Activated naive CD4-positive, alpha-beta T cell treated with anti-CD3 and anti-CD28 coated beads, Interleukin-2, amount 50 U/mL, for 24 hours (primary cell): ENCODE results near the gene LEMD2.

ENCODE experiments used
- H3K27ac Mint-ChIP-seq: one replicate; pipeline ENCODE4 v1.8.0; 2021; ENCODE audit warnings: mild to moderate bottlenecking, mixed read lengths
- H3K27me3 Mint-ChIP-seq: one replicate; pipeline ENCODE4 v1.8.0; 2021; ENCODE audit warnings: mixed read lengths
- H3K36me3 Mint-ChIP-seq: one replicate; pipeline ENCODE4 v1.8.0; 2021; ENCODE audit warnings: mixed read lengths
- H3K4me1 Mint-ChIP-seq: one replicate; pipeline ENCODE4 v1.8.0; 2021; ENCODE audit warnings: mixed read lengths
- H3K4me3 Mint-ChIP-seq: one replicate; pipeline ENCODE4 v1.8.0; 2021; ENCODE audit warnings: mild to moderate bottlenecking, mixed read lengths
- H3K9me3 Mint-ChIP-seq: one replicate; pipeline ENCODE4 v1.8.0; 2021; ENCODE audit warnings: mixed read lengths

The LEMD2 gene

DNA sequence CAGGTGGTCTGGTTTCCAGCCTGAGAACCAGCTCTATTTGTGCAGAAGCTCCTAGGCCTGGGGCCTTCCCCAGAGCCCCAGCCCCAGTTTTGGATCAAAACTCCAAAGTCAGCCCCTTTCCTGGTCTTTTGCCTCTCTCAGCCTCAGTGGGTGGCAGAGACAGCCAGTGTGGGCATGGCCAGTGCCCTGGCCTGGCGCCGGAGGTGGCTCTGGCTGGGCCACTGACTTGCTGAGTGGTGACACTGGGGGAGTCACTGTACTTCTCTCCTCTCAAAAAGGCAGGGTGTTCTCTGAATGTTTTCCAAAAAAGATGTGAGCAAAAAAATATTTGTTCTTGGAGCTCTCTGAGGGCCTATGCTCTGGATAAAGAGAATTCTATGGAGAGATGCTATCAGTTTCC, 34.9 kb upstream of the LEMD2 start:
- Mint-ChIP-seq H3K36me3 (no peaks in the 10 kb centered on the region), H3K4me3 (no peak overlapping the region), H3K27me3 (no peaks in the 10 kb centered on the region), H3K4me1 (peaks cover 5% of the 10 kb centered on the region), H3K9me3 (no peaks in the 10 kb centered on the region), H3K27ac (no peak overlapping the region)

DNA sequence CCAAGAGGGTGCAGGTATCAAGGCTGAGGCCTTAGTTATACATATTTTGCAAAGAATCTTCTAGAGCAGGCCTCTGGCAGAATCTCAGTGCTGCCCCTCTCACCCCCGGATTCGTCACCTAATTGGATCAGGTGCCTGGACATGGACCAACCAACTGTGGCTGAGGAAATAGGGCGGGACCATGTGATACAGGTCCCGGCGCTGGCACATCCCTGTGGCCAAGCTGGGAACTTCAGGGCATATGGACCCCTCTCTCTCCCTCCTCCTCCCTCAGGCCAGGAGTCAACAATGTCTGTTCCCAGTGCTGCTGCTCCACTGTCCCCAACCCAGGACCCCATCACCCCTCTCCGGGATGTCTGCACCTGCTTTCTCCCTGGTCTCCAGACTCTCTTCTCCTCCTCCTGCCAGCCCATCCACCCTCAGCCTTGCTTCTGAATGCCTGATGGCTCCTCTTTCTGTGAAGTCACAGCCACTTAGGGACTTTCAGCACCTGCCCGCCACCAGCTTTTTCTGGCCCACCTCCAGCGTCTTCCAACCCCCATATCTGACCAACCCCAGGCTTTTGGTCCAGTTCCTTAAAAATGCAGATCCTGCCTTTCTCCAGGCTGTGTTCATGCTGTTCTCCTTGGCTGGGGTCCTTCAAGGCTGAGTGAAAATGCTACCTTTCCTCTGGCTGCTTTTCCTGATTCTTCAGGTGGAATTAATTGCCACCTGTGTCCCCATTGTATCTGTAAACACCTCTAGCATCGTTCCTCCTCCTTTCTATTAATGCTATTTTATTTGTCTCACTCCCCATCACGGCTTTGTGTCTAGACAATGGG, 33.9 kb upstream of the LEMD2 start:
- Mint-ChIP-seq H3K4me1 (peaks cover 5% of the 10 kb centered on the region), H3K27ac (no peak overlapping the region), H3K36me3 (no peaks in the 10 kb centered on the region), H3K4me3 (no peak overlapping the region), H3K9me3 (no peaks in the 10 kb centered on the region), H3K27me3 (no peaks in the 10 kb centered on the region)

DNA sequence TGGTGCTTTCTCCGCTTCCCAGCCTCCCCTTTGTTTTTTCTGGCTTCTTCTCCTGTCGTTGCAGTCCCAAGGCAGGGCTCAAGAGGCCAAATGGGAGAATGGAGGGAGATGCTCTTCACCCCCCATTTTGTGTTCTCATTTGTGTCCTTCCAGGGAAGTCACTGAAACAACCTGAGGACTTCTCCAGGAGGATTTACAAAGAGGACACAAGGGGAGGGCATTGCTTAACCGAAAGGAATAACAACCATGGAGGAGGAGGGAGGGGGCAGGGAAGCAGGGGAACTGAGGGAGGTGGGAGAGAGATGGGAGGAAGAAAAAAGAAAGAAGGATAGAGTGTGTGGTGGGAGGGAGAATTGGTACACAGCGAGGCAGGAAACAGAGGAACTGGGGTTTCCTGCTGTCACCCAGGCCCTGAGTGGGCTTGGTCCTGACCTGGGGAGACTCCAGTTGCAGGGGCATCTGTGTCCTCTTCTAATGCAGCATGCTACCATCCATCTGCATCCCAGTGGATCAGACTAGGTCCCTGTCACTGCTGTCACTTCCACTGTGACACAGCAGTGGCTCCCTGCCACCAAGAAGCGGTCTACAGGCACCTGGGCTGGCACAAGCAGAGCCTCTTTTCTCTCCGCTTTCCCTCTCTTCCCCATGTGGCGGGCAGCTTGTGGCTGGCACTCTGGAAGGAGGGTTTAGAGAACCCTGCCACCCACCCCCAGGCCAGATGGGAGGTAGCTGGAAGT, 32.0 kb upstream of the LEMD2 start:
- no peaks in the 10 kb centered on the region for H3K36me3 Mint-ChIP-seq
- peaks cover 5% of the 10 kb centered on the region for H3K4me1 Mint-ChIP-seq
- H3K27ac Mint-ChIP-seq = no peak overlapping the region
- no peaks in the 10 kb centered on the region for H3K27me3 Mint-ChIP-seq
- no peak overlapping the region for H3K4me3 Mint-ChIP-seq
- H3K9me3 Mint-ChIP-seq = no peaks in the 10 kb centered on the region

DNA sequence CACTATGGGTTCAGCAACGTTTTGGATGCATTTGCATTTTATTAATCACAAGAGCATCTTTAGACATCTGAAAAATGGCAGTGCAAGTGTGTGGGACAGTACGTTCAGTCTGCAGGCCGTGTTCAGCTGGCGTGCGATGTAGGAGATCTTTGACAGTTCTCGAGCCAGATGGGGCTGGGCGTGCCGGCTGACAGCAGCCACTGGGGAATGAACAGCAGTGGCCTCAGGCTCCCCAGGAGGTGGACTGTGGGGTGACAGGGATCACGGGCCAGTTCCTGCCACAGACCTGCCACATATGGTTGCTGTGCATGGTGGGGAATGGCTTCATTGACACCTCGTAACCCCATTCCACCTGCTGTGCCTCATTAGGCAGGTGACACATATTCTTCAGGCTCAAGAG, 31.3 kb upstream of the LEMD2 start:
- Mint-ChIP-seq H3K4me1 (peaks cover 5% of the 10 kb centered on the region), H3K36me3 (no peaks in the 10 kb centered on the region), H3K9me3 (no peaks in the 10 kb centered on the region), H3K27me3 (peaks cover 3% of the 10 kb centered on the region), H3K4me3 (no peak overlapping the region), H3K27ac (no peak overlapping the region)

DNA sequence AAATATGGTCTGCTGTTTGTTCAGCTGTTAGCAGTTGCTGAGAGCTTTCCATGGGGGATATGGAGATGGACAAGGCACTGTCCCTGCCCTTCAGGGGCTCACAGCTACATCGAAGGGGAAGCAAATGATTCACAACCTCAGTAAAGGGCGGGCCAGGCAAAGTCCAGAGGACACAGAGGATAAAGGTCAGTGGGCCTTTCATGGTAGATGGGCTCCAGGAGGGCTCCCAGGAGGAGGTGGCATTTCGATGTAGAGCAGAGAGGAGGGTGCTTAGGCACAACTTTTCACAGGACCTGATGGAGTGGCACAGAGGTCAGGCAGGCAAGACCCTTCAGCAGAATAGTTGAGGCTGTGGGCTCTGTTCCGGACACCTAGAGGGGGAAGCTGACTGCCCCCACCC, 30.1 kb upstream of the LEMD2 start:
- H3K36me3 Mint-ChIP-seq = no peaks in the 10 kb centered on the region
- no peak overlapping the region for H3K27ac Mint-ChIP-seq
- peaks cover 5% of the 10 kb centered on the region for H3K4me1 Mint-ChIP-seq
- no peaks in the 10 kb centered on the region for H3K9me3 Mint-ChIP-seq
- H3K27me3 Mint-ChIP-seq = peaks cover 7% of the 10 kb centered on the region
- H3K4me3 Mint-ChIP-seq = no peak overlapping the region

DNA sequence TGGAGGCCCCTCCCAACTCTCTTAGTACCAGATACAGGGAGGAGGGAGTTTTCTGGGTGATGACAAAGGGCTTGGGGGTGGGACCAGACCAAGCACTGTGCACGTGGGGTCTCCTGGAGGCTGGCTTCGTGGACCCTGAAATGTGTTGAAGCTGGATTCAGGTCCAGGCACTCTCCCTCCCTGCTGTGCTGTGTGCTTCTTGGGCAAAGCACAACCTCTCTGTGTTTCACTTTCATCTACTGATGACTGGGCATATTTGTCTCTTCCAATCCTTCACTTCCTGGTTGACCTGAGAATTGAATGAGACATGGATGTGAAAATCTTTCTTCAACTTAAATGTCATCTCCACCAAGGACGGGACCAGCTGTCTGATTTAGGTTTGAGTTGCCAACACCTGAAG, 29.4 kb upstream of the LEMD2 start:
- Mint-ChIP-seq H3K4me1 (peaks cover 5% of the 10 kb centered on the region), H3K27ac (no peak overlapping the region), H3K4me3 (no peak overlapping the region), H3K27me3 (peaks cover 10% of the 10 kb centered on the region), H3K36me3 (no peaks in the 10 kb centered on the region), H3K9me3 (no peaks in the 10 kb centered on the region)

DNA sequence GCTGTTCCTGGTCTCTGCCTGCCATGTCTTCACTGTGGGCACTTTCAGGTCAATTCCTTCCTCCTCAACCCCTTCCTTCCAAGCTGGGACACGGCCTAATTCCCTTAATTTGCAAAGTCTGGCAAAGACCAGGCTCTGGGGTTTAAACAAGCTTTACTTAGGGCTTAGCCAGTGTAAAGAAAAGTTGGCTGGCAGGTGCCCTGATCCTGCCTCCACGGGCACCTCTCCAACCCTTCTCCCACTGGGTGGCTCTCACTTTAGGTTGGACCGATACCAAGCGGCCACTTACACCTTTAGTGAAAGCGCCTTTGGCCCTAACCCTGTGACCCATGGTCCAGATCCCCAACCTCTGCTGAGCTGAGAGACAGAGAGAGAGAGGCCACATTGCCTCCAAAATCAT, 28.6 kb upstream of the LEMD2 start:
- peaks cover 5% of the 10 kb centered on the region for H3K4me1 Mint-ChIP-seq
- H3K9me3 Mint-ChIP-seq = no peaks in the 10 kb centered on the region
- peaks cover 10% of the 10 kb centered on the region for H3K27me3 Mint-ChIP-seq
- no peaks in the 10 kb centered on the region for H3K36me3 Mint-ChIP-seq
- no peak overlapping the region for H3K27ac Mint-ChIP-seq
- no peak overlapping the region for H3K4me3 Mint-ChIP-seq

DNA sequence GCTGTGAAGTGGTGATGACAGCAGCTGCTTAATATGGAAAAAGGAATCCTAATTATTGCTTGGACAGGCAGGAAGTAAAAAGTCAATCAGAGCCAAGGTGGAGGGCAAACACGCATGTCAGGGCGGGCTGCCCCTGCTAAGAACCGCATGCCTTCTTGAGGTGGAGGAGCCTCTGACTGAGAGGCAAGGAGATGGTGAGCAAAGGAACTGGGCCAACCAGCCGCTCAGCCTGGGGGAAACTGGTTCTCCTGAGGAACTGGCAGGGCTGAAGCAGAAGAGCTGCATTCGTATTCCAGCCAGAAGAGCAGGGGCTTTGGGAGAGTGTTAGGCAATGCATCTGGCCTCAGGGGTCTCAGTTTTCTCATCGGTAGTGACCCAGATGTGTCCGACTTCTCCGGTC, 28.0 kb upstream of the LEMD2 start:
- no peak overlapping the region for H3K4me3 Mint-ChIP-seq
- H3K4me1 Mint-ChIP-seq = peaks cover 5% of the 10 kb centered on the region
- H3K9me3 Mint-ChIP-seq = no peaks in the 10 kb centered on the region
- no peak overlapping the region for H3K27ac Mint-ChIP-seq
- H3K36me3 Mint-ChIP-seq = no peaks in the 10 kb centered on the region
- peaks cover 12% of the 10 kb centered on the region for H3K27me3 Mint-ChIP-seq

DNA sequence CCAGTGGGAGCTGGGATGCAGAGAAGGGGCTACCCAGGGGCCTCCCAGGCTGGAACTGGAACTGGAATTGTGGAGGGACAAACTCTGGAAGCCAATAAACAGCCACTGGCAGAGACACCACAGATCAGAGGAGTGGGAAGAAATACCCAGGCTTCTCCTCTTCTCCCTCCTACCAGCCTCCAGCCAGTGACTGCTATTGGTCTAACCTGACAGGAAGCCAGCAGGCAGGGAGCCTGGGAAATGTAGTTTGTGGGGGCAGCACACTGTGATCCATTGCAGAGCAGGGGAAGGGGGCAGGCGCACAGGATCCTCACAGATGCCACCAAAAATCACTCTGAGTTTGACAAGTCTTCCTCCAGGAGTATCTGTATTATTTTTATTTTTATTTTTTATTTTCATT, 26.9 kb upstream of the LEMD2 start:
- H3K36me3 Mint-ChIP-seq = no peaks in the 10 kb centered on the region
- H3K4me3 Mint-ChIP-seq = no peak overlapping the region
- no peak overlapping the region for H3K27ac Mint-ChIP-seq
- H3K9me3 Mint-ChIP-seq = no peaks in the 10 kb centered on the region
- H3K27me3 Mint-ChIP-seq = peaks cover 19% of the 10 kb centered on the region
- H3K4me1 Mint-ChIP-seq = peaks cover 2% of the 10 kb centered on the region

DNA sequence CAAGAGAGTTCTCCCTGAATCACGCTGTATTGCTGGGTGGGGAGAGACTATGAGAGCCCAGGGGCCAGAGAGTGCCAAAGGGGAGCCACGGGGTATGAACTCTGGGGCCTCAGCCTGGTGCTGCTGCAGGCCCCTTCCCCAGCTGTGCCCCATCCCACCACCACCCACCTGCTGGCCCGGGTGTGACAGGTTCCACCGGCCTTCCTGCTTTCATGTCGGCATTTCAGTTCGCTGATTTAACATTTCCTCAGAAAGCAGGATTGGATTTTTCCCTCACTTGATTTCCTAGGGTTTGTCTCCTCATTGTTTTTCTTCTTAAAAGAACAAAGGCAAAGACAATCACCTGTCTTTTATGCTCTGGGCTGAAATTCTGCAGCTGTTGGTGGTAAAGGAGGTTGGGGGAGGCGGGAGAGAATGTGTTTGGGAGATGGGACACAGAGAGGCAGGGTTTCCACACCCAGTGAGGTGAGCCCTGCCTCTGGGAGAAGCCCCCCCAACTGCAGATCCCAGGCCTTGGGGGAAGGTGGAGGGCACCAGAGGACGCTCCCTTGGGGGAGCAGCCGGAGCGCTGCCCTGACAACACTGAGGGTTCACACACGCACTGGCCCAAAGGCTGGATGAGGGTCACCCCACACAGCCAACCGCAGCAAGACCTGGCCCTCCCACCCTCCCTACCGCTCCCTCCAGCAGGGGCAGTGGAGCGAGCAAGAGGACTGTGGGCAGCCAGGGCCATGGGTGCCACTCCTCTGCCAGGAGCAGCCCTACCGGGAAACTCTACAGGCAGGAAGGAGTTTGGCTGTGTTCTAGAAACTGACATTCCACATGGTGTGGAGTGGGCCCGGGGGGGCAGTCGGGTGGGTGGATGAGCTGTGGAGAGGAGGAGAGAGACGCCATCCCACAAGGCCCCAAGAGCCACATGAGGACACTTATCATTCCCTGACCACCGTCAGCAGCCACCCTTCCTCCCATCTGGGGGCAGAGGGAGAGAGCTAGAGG, 25.4 kb upstream of the LEMD2 start:
- Mint-ChIP-seq H3K4me1 (no peaks in the 10 kb centered on the region), H3K27me3 (peaks cover 23% of the 10 kb centered on the region), H3K27ac (no peak overlapping the region), H3K36me3 (no peaks in the 10 kb centered on the region), H3K9me3 (no peaks in the 10 kb centered on the region), H3K4me3 (no peak overlapping the region)

DNA sequence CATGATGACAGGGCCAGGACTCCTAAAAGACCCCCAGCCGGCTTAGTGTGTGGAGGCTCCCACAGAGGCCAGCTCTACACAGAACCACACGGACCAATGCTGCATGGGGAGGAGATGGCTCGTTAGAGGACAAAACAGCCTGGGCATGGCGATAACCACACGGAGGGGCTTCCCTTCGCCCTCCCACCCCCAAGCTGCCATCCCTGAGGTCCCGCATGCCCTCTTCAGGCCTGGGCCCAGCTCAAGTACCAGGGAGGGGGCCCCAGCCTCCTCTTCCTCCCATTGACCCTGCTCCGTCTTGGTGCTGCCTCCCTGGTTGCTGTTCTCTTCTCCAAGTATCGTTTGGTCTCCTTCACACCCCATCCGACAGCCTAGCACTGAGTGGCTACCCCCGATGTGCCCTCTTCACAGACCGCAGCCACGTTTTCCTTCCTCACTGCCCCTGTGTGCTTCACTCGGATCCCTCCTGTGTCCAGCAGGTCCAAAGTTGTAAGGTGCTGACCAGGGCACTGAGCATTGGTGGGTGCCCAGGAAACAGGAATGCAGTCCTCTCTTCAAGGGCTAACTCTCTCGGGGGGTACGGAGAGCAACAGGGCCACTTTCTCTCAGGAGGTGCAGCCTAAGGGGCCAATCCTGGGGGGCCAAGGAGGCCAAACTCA, 24.4 kb upstream of the LEMD2 start:
- Mint-ChIP-seq H3K27me3 (peaks cover 28% of the 10 kb centered on the region), H3K4me3 (no peak overlapping the region), H3K36me3 (no peaks in the 10 kb centered on the region), H3K27ac (peak overlapping the region; percentile 86), H3K9me3 (no peaks in the 10 kb centered on the region), H3K4me1 (peaks cover 2% of the 10 kb centered on the region)

DNA sequence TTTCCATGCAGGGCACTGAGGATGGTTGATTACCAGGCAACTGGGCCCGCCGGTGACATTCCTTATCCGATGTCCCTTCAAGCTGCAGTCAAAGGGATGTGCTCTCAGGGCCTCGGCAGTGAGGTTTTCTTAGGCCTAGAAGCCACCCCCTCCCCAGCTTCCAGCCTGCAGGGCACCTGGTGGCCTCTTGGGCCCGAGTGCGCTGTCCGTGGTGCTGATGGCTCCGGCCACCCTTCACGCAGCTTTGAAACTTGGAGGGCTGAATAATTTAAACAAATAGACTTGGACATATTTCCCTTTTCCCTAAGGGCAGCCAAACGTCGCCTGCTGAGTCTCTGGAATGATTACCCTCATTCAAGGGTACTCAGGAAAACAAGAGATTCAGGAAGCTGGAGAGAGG, 23.7 kb upstream of the LEMD2 start:
- H3K27me3 Mint-ChIP-seq = peaks cover 31% of the 10 kb centered on the region
- H3K9me3 Mint-ChIP-seq = no peaks in the 10 kb centered on the region
- no peak overlapping the region for H3K27ac Mint-ChIP-seq
- no peak overlapping the region for H3K4me3 Mint-ChIP-seq
- no peaks in the 10 kb centered on the region for H3K36me3 Mint-ChIP-seq
- peaks cover 9% of the 10 kb centered on the region for H3K4me1 Mint-ChIP-seq

DNA sequence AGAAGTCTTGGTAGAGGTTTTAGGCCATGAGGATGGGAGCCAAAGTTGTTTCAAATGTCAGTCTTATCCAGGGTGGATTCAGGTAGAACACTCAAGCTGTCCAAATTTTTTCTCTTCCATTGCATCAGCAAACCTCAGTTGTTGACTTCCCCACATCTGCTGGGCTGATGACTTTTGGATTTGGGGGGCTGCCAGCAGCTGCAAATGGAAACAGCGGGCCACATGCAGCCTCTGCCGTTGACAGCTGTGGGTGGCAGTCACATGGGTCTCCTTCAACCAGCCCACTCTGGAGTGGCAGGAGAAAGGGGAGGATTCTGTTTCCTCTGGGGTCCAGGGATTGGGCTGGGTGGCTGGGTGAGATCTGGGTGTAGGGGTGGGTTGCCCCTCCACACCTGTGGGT, 20.7 kb upstream of the LEMD2 start:
- Mint-ChIP-seq H3K9me3 (no peaks in the 10 kb centered on the region), H3K27ac (peak overlapping the region; percentile 47), H3K36me3 (no peaks in the 10 kb centered on the region), H3K4me3 (no peak overlapping the region), H3K4me1 (peaks cover 17% of the 10 kb centered on the region), H3K27me3 (peaks cover 26% of the 10 kb centered on the region)

DNA sequence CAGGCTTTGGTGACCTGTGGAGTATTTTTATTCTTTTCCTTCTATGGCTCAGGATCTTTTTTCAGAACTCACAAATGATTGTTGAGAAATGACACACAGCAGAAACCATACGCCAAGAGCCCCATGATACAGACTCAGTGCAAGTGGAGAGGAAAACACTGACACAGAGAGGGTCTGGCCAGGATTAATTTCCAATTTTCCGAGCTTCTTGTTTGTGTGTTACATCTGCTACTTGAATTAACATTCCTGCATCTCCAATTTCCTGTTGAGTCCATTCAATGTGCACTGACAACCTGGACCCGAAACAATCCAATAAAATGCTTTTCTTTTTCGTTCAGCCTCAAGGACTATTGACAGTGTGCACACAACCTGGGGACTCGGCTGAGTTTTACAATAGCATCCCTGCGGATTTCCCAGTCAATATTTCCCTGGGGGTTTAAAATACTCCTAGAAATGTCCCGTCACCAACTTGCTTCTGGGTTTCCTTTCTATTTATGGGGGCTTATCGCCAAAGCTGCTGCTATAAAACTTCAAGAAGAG, 19.8 kb upstream of the LEMD2 start:
- no peaks in the 10 kb centered on the region for H3K36me3 Mint-ChIP-seq
- no peak overlapping the region for H3K4me3 Mint-ChIP-seq
- no peaks in the 10 kb centered on the region for H3K9me3 Mint-ChIP-seq
- peaks cover 17% of the 10 kb centered on the region for H3K4me1 Mint-ChIP-seq
- no peak overlapping the region for H3K27ac Mint-ChIP-seq
- peaks cover 24% of the 10 kb centered on the region for H3K27me3 Mint-ChIP-seq

DNA sequence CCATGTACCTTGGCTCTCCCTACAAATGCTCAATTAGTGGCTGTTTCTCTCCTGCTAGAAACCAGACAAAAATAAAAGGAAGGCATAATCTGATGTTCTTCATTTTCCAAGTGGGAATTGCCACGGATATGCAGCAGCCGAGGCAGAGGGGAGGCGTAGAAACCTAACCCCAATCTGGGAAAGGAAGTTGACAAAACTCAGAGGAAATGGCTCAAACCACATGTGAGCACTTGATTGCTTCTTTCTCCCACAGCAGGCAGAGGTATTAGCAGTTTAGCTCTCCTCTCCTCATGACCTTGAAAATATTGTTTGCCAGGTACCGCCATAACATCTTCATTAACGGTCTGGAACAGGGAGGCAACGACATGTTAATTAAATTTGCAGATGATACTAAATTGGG, 18.7 kb upstream of the LEMD2 start:
- Mint-ChIP-seq H3K4me3 (no peak overlapping the region), H3K27ac (no peak overlapping the region), H3K27me3 (peaks cover 21% of the 10 kb centered on the region), H3K9me3 (no peaks in the 10 kb centered on the region), H3K36me3 (no peaks in the 10 kb centered on the region), H3K4me1 (peaks cover 17% of the 10 kb centered on the region)
